HL-60/S4 (cell line): ENCODE data around the gene FXYD7.
"Not testable (repeated sequence)": the region's sequence is repeated elsewhere in the genome, so short reads cannot be mapped to it uniquely, and the experiment has no call there.

ENCODE experiments used
- in situ Hi-C: fragments of 300-500 bp; cut with MboI; formaldehyde crosslinking; loops from 2 replicates; pipeline ENCODE4 v1.14.3; 2022; ENCODE audit warnings: low sequenced_read_pairs

Gene FXYD7

GRCh38 chr19:35194012-35194984 is 51.2 kb downstream of the FXYD7 start:
- in situ Hi-C loops, result no loop called here

- in situ Hi-C loops, result no loop called here
Measured at GRCh38 chr19:35195830-35196229, 52.8 kb downstream of the FXYD7 start.

GRCh38 chr19:35196861-35197260 is 53.8 kb downstream of the FXYD7 start:
- in situ Hi-C loops, result not testable (repeated sequence)

GRCh38 chr19:35199481-35199880 is 56.4 kb downstream of the FXYD7 start:
- in situ Hi-C loops, result no loop called here

GRCh38 chr19:35202722-35203688 is 60.0 kb downstream of the FXYD7 start:
- in situ Hi-C loops, result no loop called here
